H9 (cell line): ENCODE results near the gene PAPLN. TPM values are rescaled to one million over a fixed set of nuclear protein-coding genes. Genes with fewer than 3 reads are reported as not detected.

Experiments
- DNase-seq: peaks from one replicate; pipeline ENCODE4 v3.0.0-alpha.2; 2017
- H2AFZ ChIP-seq: one replicate; pipeline ENCODE4 v1.6.1; 2013; ENCODE audit warnings: mild to moderate bottlenecking, low read length, control low read depth, moderate library complexity
- H2AK5ac ChIP-seq: 2 replicates; pipeline ENCODE4 v1.6.1; 2013; ENCODE audit warnings: low read length, control low read depth, mixed read lengths; ENCODE audit not compliant: insufficient read length
- H2BK120ac ChIP-seq: one replicate; pipeline ENCODE4 v1.6.1; 2013; ENCODE audit warnings: low read depth, mild to moderate bottlenecking, low read length, control low read depth, inconsistent platforms; ENCODE audit not compliant: poor library complexity, severe bottlenecking
- H2BK12ac ChIP-seq: 2 replicates; pipeline ENCODE4 v1.6.1; 2013; ENCODE audit warnings: low read length, control low read depth, mixed read lengths, low read depth; ENCODE audit not compliant: insufficient read length
- H2BK15ac ChIP-seq: 2 replicates; pipeline ENCODE4 v1.6.1; 2013; ENCODE audit warnings: low read depth, low read length, control low read depth
- H2BK20ac ChIP-seq: one replicate; pipeline ENCODE4 v1.6.1; 2013; ENCODE audit warnings: low read depth, mild to moderate bottlenecking, low read length, control low read depth, inconsistent platforms; ENCODE audit not compliant: poor library complexity, severe bottlenecking
- H2BK5ac ChIP-seq: 2 replicates; pipeline ENCODE4 v1.6.1; 2013; ENCODE audit warnings: low read length, control low read depth, mixed read lengths; ENCODE audit not compliant: insufficient read length
- H3K14ac ChIP-seq: 2 replicates; pipeline ENCODE4 v1.6.1; 2013; ENCODE audit warnings: low read length, control low read depth; ENCODE audit not compliant: insufficient read depth
- H3K18ac ChIP-seq: 2 replicates; pipeline ENCODE4 v1.6.1; 2013; ENCODE audit warnings: low read depth, mild to moderate bottlenecking, mixed read lengths, low read length, control low read depth; ENCODE audit not compliant: insufficient read length
- H3K23ac ChIP-seq: 2 replicates; pipeline ENCODE4 v1.6.1; 2013; ENCODE audit warnings: low read length, control low read depth, mixed read lengths, low read depth; ENCODE audit not compliant: insufficient read length
- H3K23me2 ChIP-seq: 2 replicates; pipeline ENCODE4 v1.6.1; 2013; ENCODE audit warnings: low read depth, mild to moderate bottlenecking, mixed read lengths, low read length, control low read depth; ENCODE audit not compliant: insufficient read length, poor library complexity, severe bottlenecking
- H3K27ac ChIP-seq: 2 replicates; pipeline ENCODE4 v1.5.1; 2013; ENCODE audit warnings: low read length, control low read depth, mixed read lengths, low read depth; ENCODE audit not compliant: insufficient read length
- H3K27me3 ChIP-seq: 2 replicates; pipeline ENCODE4 v1.6.1; 2013; ENCODE audit warnings: low read length, control low read depth, inconsistent platforms; ENCODE audit not compliant: insufficient read depth
- H3K4ac ChIP-seq: 2 replicates; pipeline ENCODE4 v1.6.1; 2013; ENCODE audit warnings: low read depth, mild to moderate bottlenecking, control low read depth, inconsistent platforms, low read length, moderate library complexity
- H3K4me1 ChIP-seq: 2 replicates; pipeline ENCODE4 v1.6.1; 2013; ENCODE audit warnings: low read length, control low read depth, inconsistent platforms; ENCODE audit not compliant: insufficient read depth
- H3K4me2 ChIP-seq: 2 replicates; pipeline ENCODE4 v1.6.1; 2013; ENCODE audit warnings: low read length, control low read depth, mixed read lengths; ENCODE audit not compliant: insufficient read length, insufficient read depth
- H3K56ac ChIP-seq: 2 replicates; pipeline ENCODE4 v1.6.1; 2013; ENCODE audit warnings: low read depth, mild to moderate bottlenecking, mixed read lengths, low read length, control low read depth; ENCODE audit not compliant: insufficient read length
- H3K79me1 ChIP-seq: 2 replicates; pipeline ENCODE4 v1.6.1; 2013; ENCODE audit warnings: low read depth, mild to moderate bottlenecking, moderate library complexity, low read length, control low read depth, inconsistent platforms; ENCODE audit not compliant: insufficient read depth, poor library complexity, severe bottlenecking
- H3K79me2 ChIP-seq: 2 replicates; pipeline ENCODE4 v1.6.1; 2013; ENCODE audit warnings: low read length, control low read depth, inconsistent platforms; ENCODE audit not compliant: insufficient read depth
- H3K9ac ChIP-seq: 2 replicates; pipeline ENCODE4 v1.6.1; 2013; ENCODE audit warnings: low read length, control low read depth, mixed read lengths; ENCODE audit not compliant: insufficient read length; ENCODE audit errors: extremely low read depth
- H3K9me3 ChIP-seq: one replicate; pipeline ENCODE4 v1.6.1; 2013; ENCODE audit warnings: low read depth, low read length, inconsistent platforms; ENCODE audit not compliant: control insufficient read depth
- H3T11ph ChIP-seq: one replicate; pipeline ENCODE4 v1.6.1; 2013; ENCODE audit warnings: mild to moderate bottlenecking, low read length, control low read depth, inconsistent platforms
- H4K20me1 ChIP-seq: one replicate; pipeline ENCODE4 v1.6.1; 2013; ENCODE audit not compliant: control insufficient read depth, insufficient read length, insufficient read depth
- H4K5ac ChIP-seq: 2 replicates; pipeline ENCODE4 v1.6.1; 2013; ENCODE audit warnings: low read depth, mild to moderate bottlenecking, mixed read lengths, low read length, control low read depth; ENCODE audit not compliant: insufficient read length
- H4K8ac ChIP-seq: replicated peaks from 2 replicates; pipeline ENCODE4 v1.6.1; 2013; ENCODE audit warnings: low read length, control low read depth, mixed read lengths, low read depth; ENCODE audit not compliant: insufficient read length
- H4K91ac ChIP-seq: 2 replicates; pipeline ENCODE4 v1.6.1; 2013; ENCODE audit warnings: low read depth, mild to moderate bottlenecking, moderate library complexity, mixed read lengths, low read length, control low read depth; ENCODE audit not compliant: insufficient read length
- H3K27ac Mint-ChIP-seq, 3 experiments: 2 replicates in 2 of 3; 3 replicates in 1 of 3; pipeline ENCODE4 v1.8.0; 2020 to 2021; ENCODE audit warnings: mixed read lengths in 3 of 3, mild to moderate bottlenecking in 1 of 3, moderate library complexity in 1 of 3
- H3K27me3 Mint-ChIP-seq: 2 replicates; pipeline ENCODE4 v1.8.0; 2021; ENCODE audit warnings: low read depth, mild to moderate bottlenecking, moderate library complexity, mixed read lengths
- H3K36me3 Mint-ChIP-seq, 3 experiments: 2 replicates in 2 of 3; 3 replicates in 1 of 3; pipeline ENCODE4 v1.8.0; 2020 to 2021; ENCODE audit warnings: low read depth in 3 of 3, mixed read lengths in 3 of 3; ENCODE audit not compliant: insufficient read depth in 1 of 3
- H3K4me1 Mint-ChIP-seq, 2 experiments: 2 replicates each; pipeline ENCODE4 v1.8.0; 2020; ENCODE audit warnings: mixed read lengths in 2 of 2
- H3K4me3 Mint-ChIP-seq, 2 experiments: 2 replicates in 1 of 2; 3 replicates in 1 of 2; pipeline ENCODE4 v1.8.0; 2020 to 2021; ENCODE audit warnings: mild to moderate bottlenecking in 2 of 2, mixed read lengths in 2 of 2, moderate library complexity in 1 of 2
- H3K9me3 Mint-ChIP-seq, 2 experiments: 2 replicates in 1 of 2; 3 replicates in 1 of 2; pipeline ENCODE4 v1.8.0; 2020; ENCODE audit warnings: mild to moderate bottlenecking in 2 of 2, mixed read lengths in 2 of 2, moderate library complexity in 1 of 2
- whole genome bisulfite sequencing: extraction: QIAGEN DNeasy Blood & Tissue Kit; methylation state at CpG from one replicate; pipeline ENCODE4 v1.1.7; 2013; ENCODE audit warnings: missing lambda C conversion rate, low lambda C conversion rate, mixed read lengths; ENCODE audit not compliant: insufficient read length; ENCODE audit errors: extremely low coverage; 5-methylcytosine and 5-hydroxymethylcytosine counted together
- total RNA-seq: library from RNA; stranded (reverse); gene quantifications from 2 replicates; pipeline ENCODE4 v1.2.1, GENCODE V29; 2021
- TF ChIP-seq, protein P1 (sequence below): fragments of 200-600 bp; sonication (generic); conservative IDR thresholded peaks from 3 replicates; pipeline ENCODE4 v1.8.0; 2021; ENCODE audit warnings: antibody characterized with exemption, mild to moderate bottlenecking

Gene PAPLN
- total RNA-seq, 1 experiment from 2014 or later = 8.5 TPM

DNA sequence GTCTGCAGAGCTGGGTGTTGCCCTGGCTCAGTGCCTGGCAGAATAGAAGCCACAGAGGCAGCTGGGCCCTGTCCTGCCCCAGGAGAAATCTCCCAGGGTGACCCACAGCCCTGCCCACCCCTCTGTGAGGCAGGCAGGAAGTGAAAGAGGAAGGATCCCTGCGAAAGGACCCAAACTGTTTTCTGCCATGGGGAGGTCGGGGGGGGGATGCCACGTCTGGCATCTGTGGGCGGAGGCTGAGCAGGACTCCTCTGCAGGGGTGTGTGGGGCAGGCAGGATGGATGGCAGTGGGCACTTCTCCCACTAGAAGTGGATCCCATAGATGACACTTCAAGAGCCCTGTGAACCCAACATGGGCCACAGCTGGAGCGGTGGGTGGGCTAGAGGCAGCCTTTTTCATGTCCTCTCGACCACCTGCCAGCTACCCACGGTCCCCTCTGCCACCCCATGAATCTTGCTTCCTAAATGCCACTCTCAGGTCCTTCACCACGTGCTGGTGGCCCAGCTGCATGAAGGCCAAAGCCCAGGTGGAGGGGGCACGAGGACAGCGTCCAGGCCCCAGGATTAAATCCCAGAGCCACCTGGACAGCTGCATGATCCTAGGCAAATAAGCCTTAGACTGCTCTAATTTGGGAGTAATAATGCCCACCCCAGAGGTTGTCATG lies 3.6 kb downstream of the PAPLN start:
- Histone ChIP-seq H3K9me3 (no peaks in the 10 kb centered on the region), H2BK15ac (no peak overlapping the region), H2BK5ac (no peak overlapping the region), H3K79me1 (no peaks in the 10 kb centered on the region), H3K9ac (no peak overlapping the region), H3K27ac (no peak overlapping the region), H3K27me3 (peaks cover 20% of the 10 kb centered on the region), H2BK20ac (no peak overlapping the region), H3K4me2 (no peak overlapping the region), H2AFZ (no peak overlapping the region), H3K14ac (no peak overlapping the region), H4K5ac (no peak overlapping the region), H3K23me2 (peaks cover 13% of the 10 kb centered on the region), H4K8ac (no peak overlapping the region), H2AK5ac (no peak overlapping the region), H3K23ac (no peak overlapping the region), H2BK120ac (no peak overlapping the region), H3T11ph (no peak overlapping the region), H3K4ac (no peak overlapping the region), H3K56ac (no peak overlapping the region), H3K4me1 (no peaks in the 10 kb centered on the region; the same call in 1 of the 2 replicates), H3K79me2 (no peaks in the 10 kb centered on the region), H2BK12ac (no peak overlapping the region), H3K18ac (no peak overlapping the region), H4K91ac (no peak overlapping the region), H4K20me1 (no peaks in the 10 kb centered on the region)
- TF ChIP-seq, protein P1, sequence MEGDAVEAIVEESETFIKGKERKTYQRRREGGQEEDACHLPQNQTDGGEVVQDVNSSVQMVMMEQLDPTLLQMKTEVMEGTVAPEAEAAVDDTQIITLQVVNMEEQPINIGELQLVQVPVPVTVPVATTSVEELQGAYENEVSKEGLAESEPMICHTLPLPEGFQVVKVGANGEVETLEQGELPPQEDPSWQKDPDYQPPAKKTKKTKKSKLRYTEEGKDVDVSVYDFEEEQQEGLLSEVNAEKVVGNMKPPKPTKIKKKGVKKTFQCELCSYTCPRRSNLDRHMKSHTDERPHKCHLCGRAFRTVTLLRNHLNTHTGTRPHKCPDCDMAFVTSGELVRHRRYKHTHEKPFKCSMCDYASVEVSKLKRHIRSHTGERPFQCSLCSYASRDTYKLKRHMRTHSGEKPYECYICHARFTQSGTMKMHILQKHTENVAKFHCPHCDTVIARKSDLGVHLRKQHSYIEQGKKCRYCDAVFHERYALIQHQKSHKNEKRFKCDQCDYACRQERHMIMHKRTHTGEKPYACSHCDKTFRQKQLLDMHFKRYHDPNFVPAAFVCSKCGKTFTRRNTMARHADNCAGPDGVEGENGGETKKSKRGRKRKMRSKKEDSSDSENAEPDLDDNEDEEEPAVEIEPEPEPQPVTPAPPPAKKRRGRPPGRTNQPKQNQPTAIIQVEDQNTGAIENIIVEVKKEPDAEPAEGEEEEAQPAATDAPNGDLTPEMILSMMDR = no peak
- no peak for DNase-seq
- no CpG with 5 or more reads among the region's 10 CpGs for WGBS
- Mint-ChIP-seq H3K27me3 (peaks cover 64% of the 10 kb centered on the region), H3K9me3 (no peaks in the 10 kb centered on the region; a peak in 1 of 5 replicates), H3K4me3 (no peak overlapping the region), H3K27ac (no peak overlapping the region), H3K36me3 (peaks cover 0 to 7% (median 0%) of the 10 kb centered on the region in 3 experiments; a peak in 1 of 7 replicates), H3K4me1 (peaks cover 34 to 41% of the 10 kb centered on the region in 2 experiments)
